MV-4-11 (cell line): ENCODE results near the gene TOM1.

Experiments used
- DNase-seq: peaks from one replicate; lab custom pipeline; 2025; lab: John Stamatoyannopoulos, UW

TOM1 gene

DNA sequence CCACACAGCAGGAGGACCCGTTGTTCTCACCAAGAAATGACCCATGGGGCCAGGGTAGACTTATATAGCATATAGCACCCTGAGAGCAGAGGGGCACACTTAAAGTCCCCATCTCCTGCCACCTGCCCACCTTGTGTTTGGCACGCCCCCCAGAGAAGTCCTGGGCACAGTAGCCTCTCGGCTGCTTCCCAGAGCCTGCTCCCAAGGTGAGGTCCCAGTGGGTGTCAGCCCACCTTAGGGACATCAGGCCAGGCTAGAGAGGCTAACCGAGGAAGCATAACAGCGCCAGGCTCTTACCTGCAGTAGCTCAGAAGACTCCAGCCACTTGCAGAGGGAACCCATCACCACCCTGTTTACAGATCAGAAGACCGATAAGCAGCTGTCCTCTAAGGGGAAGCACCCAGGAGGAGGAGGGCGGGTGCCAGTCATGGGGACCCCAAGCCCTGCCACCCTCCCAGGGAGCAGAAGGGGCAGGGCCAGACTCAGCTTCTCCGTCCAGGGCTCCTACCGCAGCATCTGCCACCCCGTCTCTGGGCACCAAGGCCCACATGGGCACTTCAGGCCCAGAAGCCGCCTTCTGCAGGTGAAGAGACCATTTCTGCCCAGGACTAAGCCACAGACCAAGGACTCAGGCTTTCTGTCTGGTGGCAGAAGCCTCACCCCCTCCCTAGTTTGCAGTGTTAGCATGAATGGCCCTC is 46.3 kb downstream of the TOM1 start:
- no peak for DNase-seq

DNA sequence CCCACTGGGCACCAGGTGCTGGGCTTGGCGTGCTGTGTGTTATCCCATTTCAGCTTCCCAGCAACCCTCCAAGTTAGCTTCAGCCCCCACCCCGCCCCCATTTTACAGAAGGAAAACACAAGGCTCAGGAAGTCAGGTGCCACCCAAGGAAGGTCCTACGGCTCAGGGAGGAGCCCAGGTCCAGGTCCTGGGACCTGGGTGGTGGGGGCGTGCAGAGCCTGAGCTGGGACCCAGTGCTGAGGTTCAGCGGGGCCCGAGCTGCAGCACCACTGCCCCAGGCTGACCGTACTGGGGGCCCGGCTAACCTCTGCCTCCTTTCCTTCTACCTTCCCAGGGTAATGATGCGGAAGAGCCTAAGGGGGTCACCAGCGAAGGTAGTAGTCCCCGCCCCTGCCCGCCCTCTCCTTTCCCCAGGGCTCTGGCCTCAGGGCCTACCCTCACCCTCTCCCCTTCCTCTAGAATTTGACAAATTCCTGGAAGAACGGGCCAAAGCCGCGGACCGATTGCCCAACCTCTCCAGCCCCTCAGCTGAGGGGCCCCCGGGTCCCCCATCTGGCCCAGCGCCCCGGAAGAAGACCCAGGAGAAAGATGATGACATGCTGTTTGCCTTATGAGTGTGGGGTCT is 47.0 kb downstream of the TOM1 start:
- DNase-seq = no peak

DNA sequence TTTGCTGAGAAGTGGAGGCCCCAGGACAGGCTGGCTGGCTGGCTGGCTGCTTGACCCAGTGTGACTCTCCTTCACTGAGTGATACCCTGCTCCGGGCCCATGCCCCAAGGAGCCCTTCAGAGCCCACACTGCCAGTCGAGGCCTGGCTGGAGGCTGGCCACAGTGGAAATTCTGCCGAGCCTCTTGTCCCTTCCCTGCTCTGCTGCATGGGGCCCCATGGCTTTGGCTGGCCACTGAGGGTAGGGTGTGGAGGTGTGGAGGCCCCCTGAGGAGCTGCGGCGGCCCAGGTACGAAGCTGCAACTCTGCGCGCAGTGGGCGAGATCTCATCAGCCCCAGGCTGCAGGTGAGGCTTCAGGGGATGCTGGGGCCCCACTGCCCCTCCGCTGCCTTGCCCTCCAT is 47.8 kb downstream of the TOM1 start:
- DNase-seq = no peak

DNA sequence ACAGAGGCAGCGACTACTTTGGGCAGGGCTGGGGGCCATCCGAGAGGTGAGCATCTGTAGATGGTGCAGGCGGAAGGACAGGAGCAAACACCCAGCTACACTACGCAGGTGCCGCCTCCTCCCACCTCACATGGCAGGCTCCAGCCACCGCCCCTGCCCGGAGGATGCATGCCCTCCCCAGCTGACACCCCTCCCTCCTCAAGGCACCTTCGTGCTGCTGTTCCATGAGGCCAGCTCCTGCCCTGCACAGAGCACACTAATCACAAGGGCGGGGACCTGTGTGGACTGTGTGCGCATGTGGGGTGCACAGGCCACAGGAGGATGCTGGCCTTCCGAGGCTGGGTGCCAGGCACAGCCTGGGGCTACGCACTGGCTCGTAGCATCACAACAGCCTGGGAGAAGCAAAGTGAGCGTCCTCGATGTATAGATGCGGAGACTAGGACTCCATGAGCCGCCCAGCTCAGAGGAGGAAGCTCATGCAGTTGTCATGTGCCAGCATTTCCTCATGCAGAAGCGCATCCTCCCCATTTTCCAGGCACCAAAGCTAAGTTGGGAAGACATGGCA is 48.4 kb downstream of the TOM1 start:
- DNase-seq = no peak

DNA sequence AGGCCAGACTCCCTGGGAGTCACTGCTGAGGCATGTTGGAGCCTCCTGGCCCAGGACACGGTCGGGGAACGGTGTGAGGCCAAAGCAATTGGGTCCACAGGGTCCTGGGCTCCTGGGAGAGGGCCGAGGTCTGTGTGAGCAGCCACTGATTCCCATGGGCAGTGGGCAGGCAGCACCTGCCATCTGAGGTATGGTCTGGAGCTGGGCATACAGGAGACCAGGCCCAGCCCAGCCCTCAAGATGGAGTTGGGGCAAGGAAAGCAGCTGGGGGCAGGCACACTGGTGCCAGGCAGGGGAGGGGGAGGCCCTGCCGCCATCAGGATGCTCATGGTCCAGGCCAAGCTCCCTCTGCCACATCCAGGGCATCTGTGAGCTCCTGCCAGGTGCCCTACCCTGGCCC is 49.0 kb downstream of the TOM1 start:
- no peak for DNase-seq

DNA sequence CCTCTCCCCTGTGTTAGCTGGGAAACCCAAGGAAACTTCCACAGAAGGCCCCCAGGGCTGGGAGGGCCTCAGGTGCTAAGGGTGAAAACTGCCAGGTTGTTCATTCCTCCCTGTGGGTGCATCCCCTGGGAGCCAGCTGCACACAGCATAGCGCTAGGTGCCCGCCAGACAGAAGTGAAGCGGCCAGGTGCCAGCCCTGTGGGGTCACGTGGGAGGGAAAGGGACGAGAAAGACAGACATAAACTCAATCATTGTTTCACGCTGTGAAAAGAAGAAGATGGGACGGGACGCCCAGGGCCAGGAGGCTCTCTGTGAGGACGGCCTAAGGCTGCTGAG is 49.6 kb downstream of the TOM1 start:
- no peak for DNase-seq

DNA sequence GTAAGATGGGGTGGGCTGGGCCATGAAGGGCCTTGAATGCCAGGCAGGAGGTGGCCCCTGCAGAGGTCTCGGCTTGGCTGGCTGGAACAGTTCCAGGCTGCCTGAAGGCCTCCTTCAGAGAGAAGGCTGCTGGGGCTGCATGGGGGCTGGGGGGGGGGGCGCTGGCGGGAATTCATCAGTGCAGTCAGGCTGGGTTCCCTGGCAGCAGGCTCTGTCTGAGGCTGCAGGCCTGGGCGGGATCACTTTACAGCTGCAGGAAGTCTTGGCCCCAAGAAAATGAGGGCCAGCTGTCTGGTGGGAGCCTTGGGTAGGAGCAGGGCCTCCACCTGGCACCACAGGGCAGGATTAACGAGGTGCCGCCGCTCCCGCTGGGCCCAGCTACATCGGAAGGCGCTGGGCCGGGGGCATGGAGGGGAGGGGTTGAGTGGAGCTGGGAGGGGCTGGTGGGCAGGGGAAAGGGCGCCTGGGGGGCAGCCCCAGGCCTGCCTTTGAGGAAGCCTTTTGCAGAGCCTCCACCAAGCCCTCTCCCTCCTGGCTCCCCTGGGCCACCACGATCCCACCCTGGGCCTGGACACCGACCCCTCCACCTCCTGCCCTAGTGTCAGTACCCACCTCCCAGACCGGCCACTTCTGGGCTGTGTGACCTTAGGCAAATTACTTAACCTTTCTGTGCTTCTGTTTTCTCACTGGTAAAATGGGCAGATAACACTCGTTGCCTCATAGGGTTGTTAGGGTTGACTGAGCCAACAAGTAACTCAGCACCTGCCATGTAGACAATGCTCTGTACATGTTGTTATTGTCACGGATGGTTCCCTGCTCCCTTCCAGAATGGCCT is 50.2 kb downstream of the TOM1 start:
- no peak for DNase-seq

DNA sequence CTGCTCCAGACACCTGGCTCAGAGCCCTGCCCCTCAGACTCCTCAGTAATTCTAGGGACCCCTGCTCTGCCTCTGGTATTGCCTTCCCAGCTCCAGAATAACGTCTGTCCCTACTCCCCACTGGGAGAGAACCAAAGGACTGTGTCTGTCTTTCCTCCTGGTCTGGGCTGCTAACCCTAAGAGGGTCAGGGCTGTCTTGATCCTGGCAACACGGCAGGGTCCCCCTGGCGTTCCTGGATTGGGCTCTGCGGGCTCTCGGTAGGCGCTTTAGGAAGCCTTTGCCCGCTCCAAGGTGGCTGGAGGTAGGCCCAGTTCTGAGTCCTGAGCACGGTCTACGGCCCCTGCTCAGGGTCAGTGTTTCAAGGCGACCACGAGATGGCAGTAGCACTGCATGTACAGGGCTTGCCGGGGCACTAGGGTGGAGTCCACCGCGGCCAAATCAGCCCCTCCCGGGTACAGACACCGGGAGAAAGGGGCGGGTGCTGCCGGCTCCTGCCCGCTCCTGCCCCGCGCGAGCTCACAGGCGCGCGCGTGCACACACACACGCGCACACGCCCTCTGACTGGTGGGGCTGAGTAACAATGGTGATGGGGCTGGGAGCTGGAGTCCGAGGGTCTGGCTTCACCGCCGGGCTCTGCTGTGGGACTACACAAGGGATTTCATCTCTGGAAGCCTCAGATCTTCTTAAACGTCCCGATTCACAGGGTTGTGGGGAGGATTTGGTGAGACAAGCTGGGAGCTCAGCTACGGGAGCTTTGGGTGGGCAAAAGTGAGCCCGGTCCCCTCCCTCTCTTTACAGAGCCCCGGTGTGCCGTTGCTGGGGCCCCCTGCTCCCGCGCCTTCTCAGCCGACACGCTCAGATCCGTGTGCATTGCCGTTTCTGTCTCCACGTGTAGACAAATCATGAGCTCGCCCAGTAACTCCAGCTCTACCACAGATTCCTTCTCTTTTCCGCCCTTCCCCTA is 51.1 kb downstream of the TOM1 start:
- DNase-seq = peak; percentile 69

DNA sequence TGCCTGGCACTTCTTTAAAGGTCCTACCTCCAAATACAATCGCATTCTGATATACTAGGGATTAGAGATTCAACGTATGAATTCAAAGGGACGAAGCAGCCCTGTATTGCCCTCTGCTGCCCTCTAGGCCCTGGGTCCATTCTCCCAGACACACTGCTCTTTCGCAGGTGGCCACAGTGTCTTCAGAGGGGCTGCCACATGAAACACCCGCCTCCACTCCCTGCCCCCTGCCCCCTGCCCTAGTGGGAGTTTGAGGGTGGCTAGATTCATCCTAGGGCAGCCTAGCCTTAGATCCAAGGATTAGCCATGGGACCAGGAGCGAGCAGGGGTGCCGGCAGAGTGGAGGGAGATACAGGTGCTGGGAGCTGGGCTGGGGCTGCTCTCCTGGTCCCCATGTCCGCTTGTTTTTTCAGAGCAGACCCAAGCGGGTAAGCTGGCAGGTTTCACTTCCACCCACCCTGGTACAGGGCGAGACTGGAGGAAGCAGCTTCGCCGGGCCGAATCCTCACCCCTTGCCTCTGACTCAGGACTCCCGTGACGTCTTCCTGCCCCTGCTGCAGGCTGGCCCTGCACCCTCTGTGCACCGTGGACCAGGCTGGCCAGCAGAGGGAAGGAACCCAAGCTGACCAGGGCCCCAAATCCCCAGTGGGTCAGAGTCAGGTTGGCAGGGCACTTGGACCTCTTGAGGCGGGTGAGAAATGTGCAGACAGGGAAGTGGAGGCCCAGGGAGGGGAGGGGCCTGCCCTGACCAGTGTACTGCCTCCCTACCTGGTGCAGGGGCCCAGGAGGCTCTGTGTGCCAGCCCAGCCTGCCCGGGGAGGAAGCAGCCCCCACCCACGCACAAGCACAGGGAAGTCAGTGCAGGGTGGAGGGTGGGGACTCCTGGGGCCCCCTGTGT is 52.8 kb downstream of the TOM1 start:
- peak; percentile 93 for DNase-seq

DNA sequence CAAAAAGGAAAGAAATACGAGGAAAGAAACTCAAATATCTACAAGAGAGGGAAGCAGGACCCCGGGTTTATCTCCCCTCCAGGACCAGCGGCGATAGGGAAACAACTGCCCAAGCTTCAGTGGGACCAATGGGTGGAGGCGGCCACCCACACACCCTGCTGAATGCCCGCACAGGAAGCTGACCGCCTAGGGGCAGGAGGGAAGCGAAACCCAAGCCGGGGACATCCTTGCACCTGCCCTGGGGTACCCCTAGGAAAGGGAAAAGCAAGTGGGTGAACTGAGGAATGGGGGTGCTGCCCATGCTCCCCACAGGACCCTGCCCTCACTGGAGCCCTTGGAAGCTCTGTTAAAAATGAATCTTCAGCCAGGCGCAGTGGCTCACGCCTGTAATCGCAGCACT is 53.6 kb downstream of the TOM1 start:
- DNase-seq = peak; percentile 43

DNA sequence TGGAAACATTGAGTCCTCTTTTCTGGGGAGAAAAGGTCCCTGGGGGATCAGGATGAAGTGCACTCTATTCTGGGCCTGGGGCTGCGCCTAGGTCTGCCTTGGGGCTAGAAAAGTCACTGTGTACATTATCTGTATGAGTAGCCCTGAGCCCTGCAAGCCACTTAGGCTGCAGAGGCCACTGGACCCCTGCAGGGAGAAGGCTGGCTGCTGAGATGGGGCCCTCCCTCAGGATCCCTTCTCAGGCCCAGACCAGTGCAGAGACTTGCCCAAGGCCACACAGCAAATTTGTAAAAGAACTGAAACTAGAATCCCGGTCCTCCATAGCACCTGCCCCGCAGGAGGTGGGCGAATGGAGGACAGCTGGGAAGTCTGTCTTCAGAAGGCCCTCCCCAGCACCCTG is 54.4 kb downstream of the TOM1 start:
- no peak for DNase-seq

DNA sequence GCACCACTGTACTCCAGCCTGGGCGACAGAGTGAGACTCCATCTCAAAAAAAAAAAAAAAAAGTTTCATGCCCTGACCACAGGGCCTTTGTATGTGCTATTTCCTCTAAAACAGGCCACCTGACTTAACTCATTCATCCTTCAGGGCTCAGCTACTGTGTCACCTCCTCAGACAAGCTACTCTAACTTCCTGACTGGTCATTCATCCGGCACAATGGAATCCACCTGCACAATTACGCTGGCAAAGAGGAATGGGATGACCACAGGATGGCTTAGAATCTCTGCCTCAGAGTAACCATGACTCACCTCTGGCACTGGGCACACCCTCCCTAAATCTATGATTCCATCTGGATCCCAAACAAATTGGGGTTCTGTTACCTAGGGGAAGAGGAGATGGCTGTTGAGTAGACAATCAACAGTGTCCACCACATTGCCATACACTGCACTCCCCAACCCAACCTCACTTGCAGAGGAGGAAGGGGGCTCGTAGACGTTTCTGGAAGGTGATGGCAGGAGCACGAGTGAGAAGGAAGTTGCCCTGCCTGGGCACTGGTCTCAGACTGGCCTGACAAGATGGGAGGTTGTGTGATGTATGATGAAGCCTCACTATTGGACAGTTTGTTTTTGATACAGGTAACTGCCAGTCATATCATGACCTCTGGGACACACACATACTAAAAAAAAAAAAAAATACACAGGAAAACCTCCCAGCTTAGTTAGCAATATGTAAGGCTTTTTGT is 58.4 kb downstream of the TOM1 start:
- DNase-seq = no peak

DNA sequence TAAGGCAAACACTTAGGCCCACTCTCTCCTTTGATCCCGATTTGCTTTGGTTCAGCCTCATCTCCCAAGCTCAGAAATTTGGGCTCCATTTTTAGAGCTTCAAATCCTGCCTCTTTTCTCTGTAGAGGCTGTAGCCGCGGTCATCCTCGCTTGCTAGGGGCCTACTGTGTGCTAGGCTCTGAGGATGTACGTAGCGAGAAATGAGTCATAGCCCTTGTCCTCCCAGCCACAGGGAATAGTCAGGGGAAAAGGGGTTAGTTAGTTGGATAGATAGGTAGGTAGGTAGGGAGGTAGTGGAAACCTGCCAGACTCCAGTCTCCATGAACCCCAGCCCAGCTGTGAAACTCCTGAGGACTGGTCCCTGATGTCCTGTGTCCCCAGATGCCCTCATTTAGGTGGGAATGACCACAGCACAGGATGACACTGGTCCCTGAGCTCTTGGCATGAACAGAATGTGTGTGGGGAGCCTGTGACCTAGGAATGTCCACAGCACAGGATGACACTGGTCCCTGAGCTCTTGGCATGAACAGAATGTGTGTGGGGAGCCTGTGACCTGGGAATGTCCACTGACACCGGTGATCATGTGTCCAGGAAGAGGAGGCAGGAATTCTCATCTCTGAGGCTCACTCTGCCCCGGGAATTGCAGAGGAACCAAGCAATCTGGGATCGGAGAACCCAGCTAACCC is 59.8 kb downstream of the TOM1 start:
- DNase-seq = no peak

DNA sequence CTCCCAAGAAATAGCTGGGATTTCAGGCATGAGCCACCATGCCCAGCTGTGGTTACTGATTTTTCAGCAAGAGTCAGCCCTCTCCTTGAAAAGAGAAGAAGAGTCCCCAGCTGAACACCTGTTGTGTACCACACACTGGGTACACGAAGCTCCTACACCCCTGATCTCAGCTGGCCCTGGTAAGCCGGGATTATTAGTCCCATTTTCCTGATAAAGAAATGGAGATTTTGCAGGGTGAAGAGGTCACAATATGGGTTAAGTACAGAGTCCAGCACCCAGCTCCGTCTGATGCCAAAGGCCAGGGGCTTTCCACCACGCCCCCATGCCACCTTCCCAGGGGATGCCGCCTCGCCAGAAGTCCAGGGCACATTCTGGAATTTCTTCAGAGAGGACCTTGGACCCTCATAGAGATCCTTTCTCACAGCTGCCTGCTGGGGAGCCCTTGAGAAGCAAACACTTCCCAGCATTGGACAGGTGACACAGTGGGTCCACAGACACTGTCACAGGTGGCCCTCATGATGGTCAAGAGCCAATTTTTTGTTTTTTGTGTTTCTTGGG is 61.4 kb downstream of the TOM1 start:
- no peak for DNase-seq

DNA sequence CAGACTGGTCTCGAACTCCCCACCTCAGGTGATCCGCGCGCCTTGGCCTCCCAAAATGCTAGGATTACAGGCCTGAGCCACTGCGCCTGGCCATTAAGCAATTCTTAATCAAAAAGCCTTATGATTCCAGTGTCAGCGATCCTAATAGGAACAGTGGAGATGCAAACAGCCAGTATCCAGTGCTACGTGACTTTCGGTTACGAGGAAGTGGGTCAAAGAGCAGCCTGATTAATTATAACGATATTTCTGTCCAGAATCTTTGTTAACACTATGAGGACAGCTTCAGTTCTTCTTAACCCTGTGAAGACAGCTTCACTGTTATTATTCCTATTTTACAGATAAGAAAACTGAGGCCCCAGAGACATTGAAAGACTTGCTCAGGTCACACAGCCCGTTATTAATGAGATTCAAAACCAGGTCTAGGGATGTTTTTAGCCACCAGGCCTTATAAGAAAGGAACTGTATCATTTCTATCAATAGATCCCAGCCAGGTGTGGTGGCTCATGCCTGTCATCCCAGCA is 63.9 kb downstream of the TOM1 start:
- DNase-seq = no peak

DNA sequence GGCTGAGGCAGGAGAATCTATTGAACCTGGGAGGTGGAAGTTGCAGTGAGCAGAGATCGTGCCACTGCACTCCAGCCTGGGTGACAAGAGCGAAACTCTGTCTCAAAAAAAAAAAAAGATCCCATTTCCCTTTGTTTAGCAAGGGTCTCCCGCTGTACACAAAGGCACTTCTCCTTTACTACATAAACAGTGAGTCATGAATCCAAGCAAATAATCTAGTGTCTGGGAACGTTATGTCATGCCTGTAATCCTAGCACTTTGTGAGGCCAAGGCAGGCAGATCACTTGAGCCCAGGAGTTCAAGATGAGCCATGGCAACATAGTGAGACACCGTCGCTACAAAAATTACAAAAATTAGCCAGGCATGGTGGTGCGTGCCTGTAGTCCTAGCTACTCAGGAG is 64.5 kb downstream of the TOM1 start:
- peak; percentile 86 for DNase-seq

DNA sequence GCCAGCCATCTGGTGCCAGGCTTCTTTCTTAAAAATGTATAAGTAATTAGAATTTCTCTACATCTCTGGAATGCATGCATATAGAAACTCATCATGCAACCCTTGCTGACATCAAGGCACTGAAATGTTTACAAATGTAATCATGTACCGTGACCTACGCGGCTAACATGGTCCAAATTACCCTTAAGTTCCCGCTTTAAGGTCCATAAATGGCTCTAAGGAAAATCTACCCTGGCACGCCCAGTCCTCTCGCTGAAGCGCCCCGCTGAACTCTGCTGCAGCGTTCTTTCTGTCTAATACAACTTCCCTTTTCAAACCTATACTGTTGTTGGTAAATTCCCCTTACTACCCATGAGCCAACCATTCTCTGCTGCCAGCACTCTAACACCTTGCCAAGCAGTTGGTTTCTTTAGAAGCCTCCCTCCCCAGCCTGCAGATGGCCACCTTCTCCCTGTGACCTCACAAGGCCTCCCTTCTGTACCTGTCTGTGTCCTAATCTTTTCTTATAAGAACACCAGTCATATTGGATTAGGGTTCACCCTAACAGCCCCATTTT is 67.7 kb downstream of the TOM1 start:
- DNase-seq = peak; percentile 77

DNA sequence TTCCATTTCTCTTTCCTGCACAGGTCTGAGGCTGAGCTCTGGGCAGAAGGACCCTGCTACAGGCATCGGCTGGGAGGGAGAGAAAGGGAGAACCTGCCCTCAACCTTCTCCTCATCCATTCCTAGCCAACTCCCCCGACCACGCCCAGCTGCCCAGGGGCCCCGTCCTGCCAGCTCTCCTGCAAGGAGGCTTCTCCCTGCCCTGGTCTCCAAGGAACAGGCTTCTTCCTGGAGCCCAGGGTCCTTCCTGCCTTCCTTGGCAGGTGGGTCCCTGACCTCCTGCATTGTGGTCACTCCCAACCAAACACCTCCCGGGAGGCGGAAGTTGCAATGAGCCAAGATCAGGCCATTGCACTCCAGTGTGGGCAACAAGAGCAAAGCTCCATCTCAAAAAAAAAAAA is 68.7 kb downstream of the TOM1 start:
- no peak for DNase-seq

DNA sequence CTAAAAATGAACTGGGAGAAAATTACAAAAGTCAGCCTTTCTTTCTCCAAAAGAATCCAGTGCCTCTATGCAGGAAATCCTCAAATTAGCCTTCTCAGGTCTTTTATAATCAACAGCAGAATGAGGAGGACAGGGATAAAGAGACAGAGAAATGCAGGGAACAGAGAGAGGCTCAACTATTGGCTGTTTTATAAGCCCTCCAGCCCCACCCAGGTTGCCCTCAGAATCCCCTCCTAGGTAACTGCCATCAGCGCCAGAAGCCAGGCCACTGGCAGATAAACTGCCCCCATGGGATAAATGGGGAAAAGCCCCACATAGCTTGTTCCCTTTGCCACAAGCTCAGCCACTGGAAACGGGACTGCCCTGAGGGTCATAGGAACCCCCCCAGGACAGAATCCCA is 70.3 kb downstream of the TOM1 start:
- DNase-seq = no peak
